Left colon (tissue), 2 donors: ENCODE results near the gene JAKMIP2. TPM values are rescaled to one million over a fixed set of nuclear protein-coding genes. Genes with fewer than 3 reads are reported as not detected.
A peak's percentile ranks its signal among the peaks of the same experiment; 100 is the strongest.

Experiments used
- ATAC-seq: fragments of 200-7000 bp; cut with Tn5 transposase; one replicate; pipeline ENCODE4 v1.9.1; 2020; ENCODE audit warnings: mild to moderate bottlenecking, moderate library complexity
- DNase-seq, 2 donors: peaks; one replicate each; pipeline ENCODE4 v3.0.0-alpha.2; 2020
- intact Hi-C, 2 donors: fragments of 100-400 bp; cut with DNase I in 1 of 2; cut with micrococcal nuclease in 1 of 2; formaldehyde crosslinking; loops; one replicate each; pipeline versions ENCODE4 v1.11.2 to v1.14.0; 2022; cut with DNase I, micrococcal nuclease
- total RNA-seq, 2 donors: library from RNA; stranded (reverse); fragmentation: NEBNext Ultra II Directional; extraction: Animal tissue kit (Norgen Biotek cat#: 25700); gene quantifications; one replicate each; pipeline ENCODE4 v1.2.1, GENCODE V29; 2021
- donor health status: DM: no; HTN: no; CAD: no.
- donor health status: DM: yes; HTN: yes; CAD: no.

JAKMIP2 gene
- total RNA-seq, 2 donors from 2014 or later: 0.49 to 1.1 TPM

GRCh38 chr5:147796556-147797308, 14.2 kb upstream of the JAKMIP2 start:
- ATAC-seq (no peak), DNase-seq (no peak)
- intact Hi-C loops: no loop called here

DNA sequence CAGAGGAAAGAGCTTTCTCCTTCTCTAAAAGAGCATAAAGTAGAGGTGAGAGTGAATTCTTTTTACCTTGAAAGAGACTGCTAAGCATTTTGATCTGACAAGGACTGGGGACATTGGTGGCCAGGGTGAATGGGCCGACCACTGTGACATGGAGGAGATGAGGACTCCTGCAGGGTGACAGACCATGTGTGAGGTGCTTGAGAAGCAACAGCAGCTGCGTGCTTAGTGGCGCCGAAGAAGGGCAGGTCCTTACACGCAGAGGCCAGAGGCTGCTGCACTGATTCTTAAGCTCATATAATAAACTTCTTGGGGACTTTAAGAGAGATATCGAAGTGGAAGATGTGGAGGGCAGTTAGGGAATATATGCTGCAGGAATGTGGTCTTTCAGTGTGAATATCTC, 8.7 kb upstream of the JAKMIP2 start:
- DNase-seq (no peak), ATAC-seq (no peak)
- intact Hi-C loops: no loop called here

DNA sequence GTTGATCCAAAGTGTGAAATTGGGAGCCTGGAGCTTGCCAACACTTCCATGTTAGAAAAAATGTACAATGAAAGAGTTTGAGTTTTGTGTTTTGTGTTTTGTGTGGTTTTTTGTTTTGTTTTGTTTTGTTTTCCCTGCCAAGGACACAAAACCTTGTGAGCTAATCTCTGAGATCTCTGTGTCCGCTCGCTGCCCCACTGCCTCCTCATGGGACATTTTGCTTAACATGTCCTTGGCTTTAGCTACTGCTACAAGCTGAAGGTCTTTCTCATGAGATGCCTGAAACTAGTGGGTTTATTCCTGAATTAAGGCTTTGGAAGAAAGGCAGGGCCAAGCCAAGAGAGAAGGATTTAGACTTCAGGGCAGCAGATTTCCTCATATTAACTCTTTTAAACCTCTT, 7.3 kb upstream of the JAKMIP2 start:
- no peak for ATAC-seq
- DNase-seq: no peak
- intact Hi-C loops: no loop called here

DNA sequence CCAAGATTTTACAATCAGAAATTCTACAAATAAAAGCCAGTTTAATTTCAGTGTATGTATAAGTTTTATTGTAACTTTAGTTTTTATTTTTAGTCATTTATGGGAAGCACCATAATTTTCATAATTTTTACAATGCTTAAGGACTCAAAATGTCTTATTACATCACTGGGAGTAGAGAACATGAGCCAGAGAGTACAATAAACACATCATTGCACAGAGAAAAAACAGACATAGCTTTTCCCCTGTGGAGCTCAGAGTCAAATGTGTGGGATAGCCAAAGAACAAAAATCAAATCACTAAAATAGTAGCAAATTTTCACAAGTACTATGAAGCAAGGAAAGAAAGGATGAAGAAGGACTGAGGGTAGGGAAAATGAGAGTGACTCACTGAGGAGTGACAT, 5.5 kb upstream of the JAKMIP2 start:
- DNase-seq (no peak), ATAC-seq (no peak)
- intact Hi-C loops: no loop called here

GRCh38 chr5:147786142-147786541, 3.6 kb upstream of the JAKMIP2 start:
- no peak for ATAC-seq
- DNase-seq: no peak
- intact Hi-C loops: no loop called here

DNA sequence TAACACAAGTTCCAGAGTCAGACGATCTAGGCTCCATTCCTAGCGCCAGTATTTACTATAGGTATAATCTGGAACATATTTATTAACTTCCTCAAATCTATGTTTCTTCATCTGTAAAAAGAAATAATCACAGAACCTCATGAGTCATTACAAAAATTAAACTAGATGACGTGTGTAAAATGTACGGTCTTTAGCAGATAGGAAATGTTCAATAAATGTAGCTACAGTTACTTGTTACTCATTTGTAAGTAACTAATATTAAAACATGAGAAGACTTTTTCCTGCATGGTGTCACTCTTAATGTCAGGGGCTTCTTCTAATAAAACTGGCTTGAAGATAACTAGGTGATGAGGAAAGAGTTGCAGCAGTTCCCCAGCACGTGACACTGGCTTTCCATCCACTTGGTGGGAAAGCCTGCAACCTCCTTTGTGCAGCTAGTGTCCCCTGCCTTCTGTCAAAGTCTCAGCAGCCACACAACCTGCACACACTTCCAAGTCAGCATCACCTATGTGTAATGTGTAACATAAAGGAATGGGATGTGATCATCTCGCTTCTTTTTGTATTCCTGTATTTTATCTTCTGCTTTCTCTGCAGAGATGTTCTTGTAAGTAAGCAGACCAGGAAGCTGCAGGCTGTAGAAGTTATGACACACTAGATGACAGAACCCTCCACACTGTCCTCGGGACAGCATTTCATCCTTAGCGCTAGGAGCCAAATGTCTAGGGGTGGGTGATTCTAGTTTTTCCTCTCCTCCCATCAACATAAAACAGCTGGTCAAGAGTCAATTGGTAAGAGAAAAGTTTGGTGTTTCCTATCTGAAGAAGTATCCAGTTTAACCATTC, 1.8 kb upstream of the JAKMIP2 start:
- intact Hi-C loops: no loop called here
- no peak for DNase-seq
- ATAC-seq: no peak

DNA sequence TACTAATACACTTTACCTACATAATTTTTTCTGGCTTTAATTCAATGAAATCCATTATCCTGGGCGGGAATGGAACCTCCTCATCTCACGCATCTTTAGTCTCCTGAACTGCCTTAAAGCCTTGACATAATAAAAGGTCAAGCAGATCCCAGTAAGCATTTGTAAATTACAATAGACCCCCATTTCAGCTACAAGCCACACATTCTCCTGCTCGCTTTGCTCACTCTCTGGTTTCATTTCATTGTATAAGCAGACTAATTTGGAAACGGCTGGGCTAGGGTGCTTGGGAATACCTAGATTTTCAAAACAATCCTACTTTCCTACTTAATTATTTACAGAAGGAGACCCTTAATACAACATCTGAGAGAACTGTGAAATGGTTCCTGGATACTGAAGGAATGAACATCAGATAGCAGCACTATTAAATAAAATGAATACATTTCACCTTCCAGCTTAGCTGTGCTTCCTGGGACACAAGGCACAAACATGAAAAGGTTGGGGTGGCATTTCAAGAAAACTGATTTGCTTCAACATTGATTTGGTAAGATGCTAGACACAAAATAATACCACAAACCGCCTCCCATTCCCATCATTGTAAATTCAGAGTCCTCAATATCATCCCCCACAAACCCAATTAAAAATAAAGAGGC, 1.5 kb downstream of the JAKMIP2 start:
- ATAC-seq: no peak
- intact Hi-C loops: no loop called here
- DNase-seq: no peak

DNA sequence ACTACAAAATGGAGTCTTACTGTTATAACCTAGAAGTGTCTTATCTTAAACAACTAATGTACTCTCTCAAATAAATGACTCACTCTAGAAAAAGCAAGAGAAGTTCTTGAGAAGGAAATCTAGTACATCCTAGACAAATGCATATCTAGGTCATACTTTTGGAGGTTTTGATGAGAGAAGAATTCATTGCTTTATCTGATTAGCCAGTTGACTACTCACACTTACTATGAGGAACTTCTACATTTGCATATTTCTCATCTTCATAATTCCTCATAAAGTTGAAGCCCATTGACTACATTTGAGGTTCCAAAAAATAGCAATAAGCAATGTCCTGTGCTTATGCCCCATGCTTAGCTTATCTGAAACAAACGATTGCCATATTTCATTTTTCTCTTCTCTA, 2.8 kb downstream of the JAKMIP2 start:
- intact Hi-C loops: no loop called here
- ATAC-seq: no peak
- no peak for DNase-seq

GRCh38 chr5:147776989-147777388, 5.5 kb downstream of the JAKMIP2 start:
- no peak for DNase-seq
- intact Hi-C loops: no loop called here
- no peak for ATAC-seq

- no peak for ATAC-seq
- no peak for DNase-seq
- intact Hi-C loops: no loop called here
Observed at GRCh38 chr5:147773587-147773986, 8.9 kb downstream of the JAKMIP2 start.

- intact Hi-C loops: no loop called here
- no peak for ATAC-seq
- DNase-seq: no peak
Observed at GRCh38 chr5:147773139-147773538, 9.4 kb downstream of the JAKMIP2 start.

GRCh38 chr5:147767048-147767447, 15.5 kb downstream of the JAKMIP2 start:
- ATAC-seq (no peak), DNase-seq (no peak)
- intact Hi-C loops: no loop called here

- no peak for ATAC-seq
- intact Hi-C loops: no loop called here
- DNase-seq: no peak
Observed at GRCh38 chr5:147763791-147764525, 18.6 kb downstream of the JAKMIP2 start.

DNA sequence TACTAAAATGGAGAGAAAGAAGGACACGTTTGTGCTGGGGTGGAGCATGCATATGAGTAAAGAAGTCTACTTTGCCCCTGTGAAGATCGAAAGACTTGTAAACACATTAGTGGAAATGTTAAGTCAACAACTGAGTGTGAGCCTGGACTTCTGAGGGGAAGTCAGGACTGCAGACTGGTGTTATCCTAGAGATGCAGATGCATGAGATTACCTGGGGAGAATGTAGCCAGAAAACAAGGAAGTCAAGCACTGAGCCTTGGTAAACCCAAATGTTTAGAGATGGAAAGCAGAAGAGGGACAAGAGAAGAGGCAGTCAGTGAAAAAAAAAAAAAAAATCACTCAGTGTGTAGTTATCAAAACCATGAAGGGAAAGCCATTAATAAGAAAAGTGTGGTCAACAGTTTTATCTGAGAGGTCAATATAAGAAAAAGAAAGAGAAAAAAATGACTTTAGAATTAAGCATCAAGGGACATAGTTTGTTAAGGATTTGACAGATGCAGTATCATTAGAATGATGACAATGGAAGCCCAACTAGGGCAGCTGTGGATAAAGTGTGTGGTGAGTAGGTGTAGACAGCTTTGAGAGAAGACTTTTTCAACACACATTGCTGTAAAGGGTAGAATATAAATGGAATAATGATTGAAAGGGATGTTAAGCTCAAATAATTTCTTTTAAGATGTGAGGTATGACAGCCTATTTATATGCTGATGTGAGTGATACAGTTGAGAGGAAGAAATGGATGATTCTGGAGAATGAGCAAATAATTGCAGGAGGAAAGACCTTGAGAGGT, 22.2 kb downstream of the JAKMIP2 start:
- intact Hi-C loops: no loop called here
- DNase-seq (no peak), ATAC-seq (no peak)

GRCh38 chr5:147759441-147759840, 23.1 kb downstream of the JAKMIP2 start:
- DNase-seq: no peak

GRCh38 chr5:147756566-147756965, 26.0 kb downstream of the JAKMIP2 start:
- peak; percentile 82 for ATAC-seq
- DNase-seq: no peak
- intact Hi-C loops: no loop called here

More at GRCh38 chr5:147759441-147759840, 23.1 kb downstream of the JAKMIP2 start:
- no peak for ATAC-seq
- intact Hi-C loops: no loop called here

DNA sequence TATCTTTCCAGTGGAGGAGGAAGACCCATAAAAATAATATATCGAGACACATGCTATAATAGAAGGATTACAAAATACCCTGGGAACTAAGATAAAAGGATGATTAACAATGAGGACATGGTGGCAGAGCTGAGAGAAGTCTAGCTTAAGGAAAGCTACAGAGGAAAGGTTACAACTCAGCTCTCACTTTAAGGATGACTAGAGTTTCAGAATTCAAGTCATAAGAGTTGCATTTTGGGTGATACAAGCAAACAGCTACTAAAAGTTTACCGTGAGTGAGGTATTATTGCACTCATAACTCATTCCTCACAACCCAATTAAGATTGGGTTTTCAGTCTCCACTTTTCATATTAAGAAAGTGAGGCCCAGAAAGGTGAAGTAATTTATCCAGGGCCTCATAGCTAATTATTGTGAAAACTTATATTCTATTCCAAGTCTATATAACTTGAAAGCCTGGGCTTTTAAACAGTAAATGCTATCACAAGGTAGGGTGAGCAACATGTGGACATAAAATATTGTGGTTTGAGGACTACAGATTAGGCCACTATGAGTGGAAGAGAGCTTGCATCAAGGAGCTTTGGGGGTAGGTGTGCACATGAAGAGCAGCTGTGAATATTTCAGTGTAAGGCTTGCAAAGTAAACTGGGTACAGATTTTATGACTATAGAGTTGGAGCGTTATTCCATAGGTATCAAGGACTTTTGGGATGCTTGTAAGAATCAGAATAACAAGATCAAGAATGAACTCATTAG, 28.0 kb downstream of the JAKMIP2 start:
- ATAC-seq: no peak
- no peak for DNase-seq
- intact Hi-C loops: no loop called here

DNA sequence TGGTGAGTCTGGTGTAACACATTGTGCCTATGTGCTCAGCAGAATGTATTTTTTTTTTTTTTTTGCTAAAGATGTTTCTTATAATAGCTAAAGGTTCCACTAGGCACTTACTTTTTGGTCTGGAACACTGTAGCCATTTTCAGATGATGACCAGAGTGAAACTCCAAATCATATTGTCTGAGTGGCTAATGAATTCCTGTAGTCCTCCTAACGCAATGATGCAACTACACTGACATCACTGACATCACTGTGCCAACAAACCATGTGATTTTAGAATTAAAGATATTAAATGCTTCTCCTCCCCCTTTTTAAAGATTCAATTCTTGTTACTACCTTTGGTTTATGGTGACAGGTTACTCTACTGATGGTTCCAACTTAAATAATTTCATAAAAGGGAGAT, 28.8 kb downstream of the JAKMIP2 start:
- ATAC-seq (no peak), DNase-seq (no peak)
- intact Hi-C loops: no loop called here
